Measurements from ENCODE around the gene PVALB. TPM values are rescaled to one million over a fixed set of nuclear protein-coding genes. Genes with fewer than 3 reads are reported as not detected.
A peak's percentile ranks its signal among the peaks of the same experiment; 100 is the strongest.

PVALB gene
- total and polyA plus RNA-seq, 10 of the 15 experiments (the other 5 are each of a cell fraction or from before 2014, with no cell fraction given) = not detected

DNA sequence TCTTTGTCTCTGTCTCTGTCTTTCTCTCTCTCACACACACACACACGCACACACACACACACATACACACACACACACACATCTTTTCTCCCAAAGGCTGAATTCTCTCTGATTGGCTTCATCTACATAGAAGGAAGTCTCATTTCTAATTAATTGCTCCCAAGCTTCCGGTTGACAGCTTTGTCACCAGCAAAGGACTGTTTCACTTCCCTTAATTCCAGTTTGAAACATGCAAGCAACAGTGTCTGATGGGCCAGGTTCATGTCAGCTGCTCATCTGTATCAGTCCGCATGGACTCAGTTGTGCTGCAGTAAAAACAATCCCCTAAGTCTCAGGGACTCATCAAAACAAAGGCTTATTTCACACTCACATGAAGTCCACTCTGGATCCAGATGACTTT, 16.2 kb upstream of the PVALB start:
- Histone ChIP-seq H3K4me3 (no peak overlapping the region), H3K27me3 (replicated peaks in 1 of 2; ENCODE audit: control insufficient read depth in 2 of 2, insufficient read depth in 2 of 2, low read length in 1 of 2) (no peaks in the 10 kb centered on the region), H2AFZ (ENCODE audit: control insufficient read depth, low read depth, low read length) (no peak overlapping the region), H3K9ac (ENCODE audit: control insufficient read depth, insufficient read depth, low read length) (no peak overlapping the region), H3K9me3 (replicated peaks; ENCODE audit: control insufficient read depth, insufficient read depth, low read length) (peaks cover 3% of the 10 kb centered on the region; the same call in 2 of the 3 replicates), H3K4me2 (ENCODE audit: control insufficient read depth, insufficient read depth) (no peak overlapping the region), H3K36me3 (ENCODE audit: control insufficient read depth in 2 of 2, insufficient read depth in 2 of 2, low read length in 1 of 2) (no peaks in the 10 kb centered on the region), H3K4me1 (ENCODE audit: control insufficient read depth, insufficient read depth, low read length) (peaks cover 2% of the 10 kb centered on the region; the same call in 1 of the 2 replicates), H3K27ac (ENCODE audit: control insufficient read depth, insufficient read depth) (no peak overlapping the region), H3K79me2 (ENCODE audit: control insufficient read depth, insufficient read depth, low read length) (no peaks in the 10 kb centered on the region), H4K20me1 (ENCODE audit: control insufficient read depth, insufficient read depth) (no peaks in the 10 kb centered on the region)
- intact Hi-C loops (cut with micrococcal nuclease; ENCODE audit: unreplicated experiment) = no loop called here
- ChIA-PET CTCF (interaction anchor here (0.6 to 1.8 kb wide), 3 partner anchors 9 to 68 kb away, joined by 3 to 5 read pairs (median 4); no protein-coding TSS in a partner anchor), RAD21 (ENCODE audit: unreplicated experiment) (no interaction called here), SMC1A (ENCODE audit: uncharacterized antibody, unreplicated experiment) (no interaction called here), POLR2A (no interaction called here)
- 24% methylated on average over 3 of the region's 3 CpGs for WGBS (ENCODE audit: insufficient coverage, insufficient replicate concordance, low lambda C conversion rate, missing lambda C conversion rate)
- peak; percentile 20 for DNase-seq (ENCODE audit: low read depth, low spot score)
- no TSS peak for BruUV-seq (replicated peaks)
- FAIRE-seq = peak; percentile 47
- in situ Hi-C loops (cut with MboI) = no loop called here
- TF ChIP-seq SPI1 (IDR thresholded peaks at IDR 0.05; ENCODE audit: borderline replicate concordance, insufficient read depth, low read depth, low read length) (peak; percentile 89), MTA2 (IDR thresholded peaks at IDR 0.05; ENCODE audit: low read depth) (peak; percentile 70), IKZF1 (conservative IDR thresholded peaks at IDR 0.05) (peak; percentile 35; the same call in 1 of the 2 replicates), MEF2A (IDR thresholded peaks at IDR 0.05; ENCODE audit: insufficient read depth, low read depth, low read length) (no peak), IKZF2 (IDR thresholded peaks at IDR 0.05) (peak; percentile 68 to 72), BRCA1 (IDR thresholded peaks at IDR 0.05; ENCODE audit: low read depth, low read length) (no peak), BCL11A (IDR thresholded peaks at IDR 0.05; ENCODE audit: low read depth, low read length) (peak; percentile 38; the same call in 1 of the 2 replicates)
- TF ChIP-seq, protein P1, sequence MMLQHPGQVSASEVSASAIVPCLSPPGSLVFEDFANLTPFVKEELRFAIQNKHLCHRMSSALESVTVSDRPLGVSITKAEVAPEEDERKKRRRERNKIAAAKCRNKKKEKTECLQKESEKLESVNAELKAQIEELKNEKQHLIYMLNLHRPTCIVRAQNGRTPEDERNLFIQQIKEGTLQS (IDR thresholded peaks at IDR 0.05; ENCODE audit: borderline replicate concordance, extremely low read depth, low read depth, low read length) = no peak
- TF ChIP-seq, protein P2, sequence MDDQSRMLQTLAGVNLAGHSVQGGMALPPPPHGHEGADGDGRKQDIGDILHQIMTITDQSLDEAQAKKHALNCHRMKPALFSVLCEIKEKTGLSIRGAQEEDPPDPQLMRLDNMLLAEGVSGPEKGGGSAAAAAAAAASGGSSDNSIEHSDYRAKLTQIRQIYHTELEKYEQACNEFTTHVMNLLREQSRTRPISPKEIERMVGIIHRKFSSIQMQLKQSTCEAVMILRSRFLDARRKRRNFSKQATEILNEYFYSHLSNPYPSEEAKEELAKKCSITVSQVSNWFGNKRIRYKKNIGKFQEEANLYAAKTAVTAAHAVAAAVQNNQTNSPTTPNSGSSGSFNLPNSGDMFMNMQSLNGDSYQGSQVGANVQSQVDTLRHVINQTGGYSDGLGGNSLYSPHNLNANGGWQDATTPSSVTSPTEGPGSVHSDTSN (IDR thresholded peaks at IDR 0.05; ENCODE audit: insufficient replicate concordance, low read depth, low read length) = peak; percentile 15
- TF ChIP-seq, protein P3, sequence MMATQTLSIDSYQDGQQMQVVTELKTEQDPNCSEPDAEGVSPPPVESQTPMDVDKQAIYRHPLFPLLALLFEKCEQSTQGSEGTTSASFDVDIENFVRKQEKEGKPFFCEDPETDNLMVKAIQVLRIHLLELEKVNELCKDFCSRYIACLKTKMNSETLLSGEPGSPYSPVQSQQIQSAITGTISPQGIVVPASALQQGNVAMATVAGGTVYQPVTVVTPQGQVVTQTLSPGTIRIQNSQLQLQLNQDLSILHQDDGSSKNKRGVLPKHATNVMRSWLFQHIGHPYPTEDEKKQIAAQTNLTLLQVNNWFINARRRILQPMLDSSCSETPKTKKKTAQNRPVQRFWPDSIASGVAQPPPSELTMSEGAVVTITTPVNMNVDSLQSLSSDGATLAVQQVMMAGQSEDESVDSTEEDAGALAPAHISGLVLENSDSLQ (IDR thresholded peaks at IDR 0.05) = 0 out of 2 replicates have a peak, but pooled peaks have one; percentile 28
- peak; percentile 49; the same call in 2 of the 3 replicates for ATAC-seq

Measured in GM12878 (cell line).